GM19438 (cell line): ENCODE results near the gene TFB1M.
A peak's percentile ranks its signal among the peaks of the same experiment; 100 is the strongest.

Experiments used
- ATAC-seq: cut with Tn5 transposase; IDR thresholded peaks from one replicate; pipeline ENCODE4 v1.9.1; 2021; ENCODE audit warnings: low read depth; ENCODE audit not compliant: unreplicated experiment

The TFB1M gene

DNA sequence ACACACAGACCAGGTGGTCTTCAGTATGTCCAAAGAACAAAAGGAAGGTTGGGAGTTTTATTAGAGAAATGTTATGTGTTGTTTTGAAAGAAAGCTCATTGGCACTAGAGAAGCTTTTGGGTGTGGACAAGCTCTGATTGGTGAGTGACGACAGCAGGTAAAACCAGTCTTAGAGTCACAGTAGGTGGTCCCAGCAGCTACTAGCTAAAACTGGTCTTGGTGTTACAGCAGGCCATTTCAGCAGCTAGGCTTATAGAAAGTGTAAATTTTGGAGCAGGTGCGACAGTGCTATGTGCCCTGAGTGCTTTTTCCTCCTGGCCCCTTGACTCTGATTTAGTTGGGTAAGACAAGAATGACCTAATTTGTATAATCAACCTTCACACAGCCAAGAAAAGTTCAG lies 46.9 kb downstream of the TFB1M start:
- ATAC-seq, result no peak

DNA sequence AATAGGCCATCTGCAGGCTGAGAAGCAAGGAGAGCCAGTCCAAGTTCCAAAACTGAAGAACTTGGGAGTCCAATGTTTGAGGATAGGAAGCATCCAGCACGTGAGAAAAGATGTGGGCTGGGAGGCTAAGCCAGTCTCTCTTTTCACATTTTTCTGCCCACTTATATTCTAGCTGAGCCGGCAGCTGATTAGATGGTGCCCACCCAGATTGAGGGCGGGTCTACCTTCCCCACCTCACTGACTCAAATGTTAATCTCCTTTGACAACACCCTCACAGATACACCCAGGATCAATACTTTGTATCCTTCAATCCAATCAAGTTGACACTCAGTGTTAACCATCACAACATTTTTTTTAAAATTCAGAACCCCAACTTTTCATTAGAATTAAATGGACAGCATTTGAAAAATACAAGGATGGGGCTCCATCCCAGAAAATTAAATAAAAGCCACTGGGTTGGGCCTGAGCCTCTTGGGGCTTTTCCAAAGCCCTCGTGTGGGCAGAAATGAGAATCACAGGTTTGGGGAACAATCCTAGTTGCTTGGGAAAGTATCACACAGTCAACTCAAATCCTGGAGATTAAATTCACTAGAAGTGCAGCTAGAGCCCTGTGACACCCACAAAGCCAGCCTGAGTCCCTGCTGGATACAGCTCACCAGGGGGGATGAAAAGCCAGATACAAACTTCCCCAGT lies 48.3 kb downstream of the TFB1M start:
- ATAC-seq, result no peak

DNA sequence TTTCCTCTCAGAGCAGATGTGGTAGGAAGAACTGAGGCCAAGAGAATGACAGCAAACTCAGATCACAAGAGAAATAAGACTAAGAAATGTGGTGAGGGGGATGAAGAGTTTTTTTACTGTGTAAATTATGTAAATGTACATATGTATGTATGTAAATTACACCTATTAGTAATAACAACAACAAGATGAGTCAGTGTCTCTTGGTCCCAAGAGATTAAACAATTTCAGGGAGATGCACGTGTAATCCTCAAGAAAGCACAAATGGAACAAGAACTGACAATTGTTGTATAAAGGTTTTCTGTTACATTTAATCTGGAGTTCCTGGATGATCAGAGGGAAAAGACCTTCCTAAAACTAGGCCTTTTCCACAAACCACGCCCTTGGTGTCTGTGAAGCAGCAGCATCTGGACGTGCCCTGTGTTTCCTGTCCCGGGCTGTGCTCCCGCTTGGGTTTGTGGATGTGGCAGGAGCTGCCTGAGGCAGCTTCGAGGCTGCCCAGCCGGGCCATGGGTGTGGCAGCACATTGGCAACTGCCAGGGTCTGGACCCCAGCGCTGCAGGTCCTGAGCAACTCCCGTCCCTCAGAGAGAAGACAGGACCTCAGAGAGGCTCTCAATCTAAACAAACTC lies 49.5 kb downstream of the TFB1M start:
- ATAC-seq, result no peak

DNA sequence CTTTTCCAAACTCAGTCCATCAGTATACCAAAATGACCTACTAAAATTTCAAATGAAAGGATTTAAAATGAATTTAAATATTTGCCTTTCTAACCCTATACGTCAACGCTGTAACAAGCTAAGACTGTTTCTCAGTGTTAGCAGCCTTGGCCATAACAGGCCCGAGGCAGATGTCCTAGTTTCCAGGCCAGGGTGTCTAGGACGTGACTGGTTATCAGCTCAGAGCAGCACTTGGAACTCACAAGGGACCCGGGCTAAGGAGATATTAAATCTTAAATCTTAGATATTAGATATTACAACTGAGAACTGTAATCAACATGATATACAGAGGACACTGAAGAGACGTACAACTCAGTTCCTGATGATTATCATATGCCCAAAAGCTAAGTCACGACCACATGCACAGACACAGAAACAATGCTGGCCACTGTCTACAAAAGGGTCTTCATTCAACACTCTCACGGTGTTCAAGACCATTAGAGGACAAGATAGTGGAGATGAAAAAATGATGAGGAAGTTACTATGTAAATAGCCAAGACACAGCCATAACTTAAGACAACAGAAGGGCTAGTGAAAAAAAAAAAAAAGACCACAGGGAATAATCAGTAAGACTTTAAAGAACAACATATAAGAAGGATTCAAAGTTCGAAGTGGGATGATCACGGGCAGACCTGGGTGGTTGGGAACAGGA lies 50.8 kb downstream of the TFB1M start, which contains the start of gene CLDN20:
Gene CLDN20 (plus strand): TSS at position 641 of the 691 bp plus-strand sequence. CDS start 11,707 bp downstream, outside the sequence.
- ATAC-seq, result no peak

DNA sequence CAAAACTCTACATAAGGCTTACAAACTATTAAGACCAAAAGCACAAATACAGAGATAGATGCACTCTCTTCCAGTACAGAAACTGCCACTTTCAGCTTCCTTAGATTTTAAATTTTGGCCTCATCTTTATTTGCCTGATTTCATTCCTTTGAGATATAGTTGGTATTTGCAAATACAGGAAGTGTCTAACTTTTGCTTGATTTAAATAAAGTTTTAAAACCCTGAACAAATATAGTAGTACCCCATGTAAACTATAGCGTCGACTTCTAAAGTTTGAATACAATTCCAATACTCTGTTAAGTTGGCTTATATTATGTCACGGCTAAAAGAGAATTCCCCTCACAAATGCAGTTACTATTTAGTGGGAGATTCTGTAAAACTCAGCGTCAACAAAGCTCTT lies 51.6 kb downstream of the TFB1M start:
- ATAC-seq, result no peak

DNA sequence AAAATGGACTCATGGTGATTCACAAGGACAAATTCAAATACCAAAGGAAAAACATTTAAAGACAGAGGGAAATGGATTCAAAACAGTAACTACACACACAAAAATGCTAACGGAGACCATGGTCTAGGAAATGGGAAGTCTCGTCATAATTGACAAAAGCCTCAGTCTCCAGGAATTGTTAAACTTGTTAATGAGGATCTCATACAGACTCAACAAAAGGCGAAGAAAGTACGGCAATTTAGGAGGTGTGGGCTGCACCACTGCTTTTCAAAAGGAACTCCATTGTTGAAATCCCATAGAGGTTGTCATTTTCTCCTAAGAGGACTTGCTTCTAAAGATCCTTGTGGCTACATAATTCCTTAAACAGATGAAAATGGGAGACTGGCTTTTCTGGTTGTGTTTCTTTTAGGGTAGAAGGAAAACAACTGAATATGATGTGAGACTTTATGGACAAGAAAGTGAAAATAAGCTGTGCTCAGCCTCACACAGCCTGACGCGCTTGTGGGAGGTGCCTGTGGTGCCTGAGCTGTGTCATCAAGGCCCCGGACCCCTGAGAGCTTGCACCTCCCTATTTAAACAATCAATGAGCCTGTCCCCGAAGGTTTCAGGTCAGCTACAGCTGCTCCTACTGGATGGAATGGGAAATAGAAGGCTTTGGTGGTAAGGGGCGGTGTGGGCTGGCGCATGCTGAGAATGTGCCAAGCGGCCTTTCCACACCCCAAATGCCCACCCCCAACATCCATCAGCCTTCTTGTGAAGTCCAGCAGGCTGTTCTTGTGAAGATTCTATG lies 53.0 kb downstream of the TFB1M start:
- ATAC-seq, result no peak

DNA sequence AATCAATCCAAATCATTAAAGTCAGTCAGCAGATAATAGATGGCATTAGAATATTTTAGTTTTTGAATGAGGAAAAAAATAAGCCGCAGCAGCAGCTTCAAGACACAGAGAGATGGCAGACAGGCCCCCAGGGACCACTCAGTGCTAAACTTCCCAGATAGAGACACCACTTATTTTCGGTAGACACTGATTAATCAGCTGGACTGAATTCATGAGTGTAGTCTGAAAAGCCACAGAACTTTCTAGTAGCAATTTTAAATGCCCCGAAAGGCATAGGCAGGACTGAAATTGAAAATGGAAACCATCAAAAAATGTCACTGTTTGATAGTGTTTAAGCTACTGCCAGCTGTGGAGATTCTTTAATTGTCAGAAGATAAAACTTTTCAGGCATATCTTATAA lies 53.6 kb downstream of the TFB1M start:
- ATAC-seq, result peak; percentile 61

DNA sequence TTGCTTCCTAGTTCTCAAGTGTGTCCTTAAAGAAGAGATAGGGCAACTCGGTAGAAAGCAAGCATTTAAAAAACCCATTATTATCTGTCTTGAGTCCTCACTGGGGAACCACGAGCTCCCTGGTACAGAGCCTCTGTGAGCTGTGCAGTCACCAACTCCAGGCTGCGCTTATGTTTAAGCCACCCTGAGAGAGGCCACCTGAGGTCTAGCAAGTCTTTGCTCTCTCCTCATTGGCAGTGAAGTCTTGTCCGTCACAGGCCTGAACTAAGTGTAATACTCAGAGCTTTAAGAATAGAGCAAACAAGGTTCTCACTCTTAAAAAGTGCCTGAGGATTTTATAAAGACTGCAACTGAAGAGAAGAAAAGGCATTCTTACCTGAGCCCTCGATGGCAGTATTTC lies 54.4 kb downstream of the TFB1M start:
- ATAC-seq, result no peak

DNA sequence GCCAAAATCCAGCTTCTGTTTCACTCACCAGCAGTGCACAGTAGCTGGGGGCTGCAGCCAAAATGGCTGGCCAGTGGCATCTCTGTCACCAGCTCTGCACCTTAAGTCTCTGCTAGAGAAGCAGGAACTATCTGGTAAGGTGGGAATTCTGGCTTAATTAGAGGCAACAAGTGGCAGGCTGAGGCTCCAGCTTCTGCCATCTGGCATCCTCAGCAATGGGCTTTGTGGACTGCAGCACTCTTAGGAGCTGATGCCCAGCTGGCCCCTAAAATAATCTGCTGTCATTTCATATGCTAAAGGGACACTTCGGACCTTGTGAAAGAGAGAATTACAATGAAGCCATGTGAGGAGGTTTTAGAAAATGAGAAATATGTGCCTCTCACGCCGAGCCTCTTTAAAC lies 55.1 kb downstream of the TFB1M start:
- no peak for ATAC-seq

DNA sequence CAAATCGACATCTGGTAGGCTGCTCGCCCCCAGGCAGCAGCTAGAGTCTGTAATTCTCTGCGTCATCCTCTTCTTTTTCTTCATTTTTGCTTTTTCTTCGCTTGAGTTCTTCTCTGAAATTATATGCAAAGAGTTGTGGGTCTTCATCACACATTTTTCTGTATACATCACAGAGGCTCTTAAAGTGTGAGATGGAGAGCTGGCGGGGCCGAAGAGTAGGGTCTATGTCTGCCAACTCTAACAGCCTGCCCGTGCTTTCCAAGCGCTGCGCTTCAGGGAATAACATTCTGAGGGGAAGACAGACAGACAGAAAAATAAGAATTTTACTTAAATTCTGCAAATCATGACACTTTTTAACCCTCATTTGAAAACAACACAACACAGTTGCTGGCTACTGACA lies 56.5 kb downstream of the TFB1M start:
- ATAC-seq, result no peak

DNA sequence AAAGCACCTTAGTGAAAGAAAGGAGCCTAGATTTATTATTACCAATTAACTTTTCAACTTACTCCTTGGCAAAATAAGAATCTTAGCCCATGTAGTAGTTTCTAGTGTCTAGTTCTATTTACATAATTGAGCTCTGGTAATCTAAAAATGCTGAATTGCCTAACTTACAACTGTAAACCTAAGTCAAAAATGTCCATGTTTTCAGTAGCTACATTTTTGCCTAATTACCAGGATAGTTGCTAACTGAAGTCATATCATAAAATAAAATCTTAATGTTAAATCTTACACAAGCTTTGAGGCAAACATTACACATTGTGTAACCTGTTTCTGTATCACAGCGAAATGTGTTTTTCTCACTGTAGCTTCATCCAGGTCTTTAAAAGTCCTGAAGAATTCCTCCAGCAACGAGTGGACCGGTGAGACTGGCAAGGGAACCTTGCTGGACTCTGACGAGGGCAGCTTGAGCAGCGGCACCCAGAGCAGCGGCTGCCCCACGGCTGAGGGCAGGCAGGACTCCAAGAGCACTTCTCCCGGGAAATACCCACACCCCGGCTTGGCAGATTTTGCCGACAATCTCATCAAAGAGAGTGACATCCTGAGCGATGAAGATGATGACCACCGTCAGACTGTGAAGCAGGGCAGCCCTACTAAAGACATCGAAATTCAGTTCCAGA lies 58.0 kb downstream of the TFB1M start:
- ATAC-seq, result no peak

DNA sequence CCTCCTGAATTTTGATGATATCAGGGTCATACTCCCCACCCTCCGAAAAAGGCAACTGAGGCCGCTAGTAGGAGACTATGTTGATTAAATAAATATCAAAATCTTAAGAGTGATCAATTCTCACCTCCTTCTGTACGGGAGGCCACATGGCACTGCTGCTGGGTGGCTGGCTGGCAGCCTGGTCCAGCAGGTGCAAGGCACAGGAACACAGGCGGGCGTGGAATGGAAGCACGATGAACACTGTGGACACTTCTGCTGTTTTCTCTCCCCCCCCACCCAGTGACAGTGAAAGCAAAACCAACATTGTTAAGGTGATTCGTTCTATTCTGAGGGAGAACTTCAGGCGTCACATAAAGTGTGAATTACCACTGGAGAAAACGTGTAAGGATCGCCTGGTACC lies 60.1 kb downstream of the TFB1M start:
- no peak for ATAC-seq

DNA sequence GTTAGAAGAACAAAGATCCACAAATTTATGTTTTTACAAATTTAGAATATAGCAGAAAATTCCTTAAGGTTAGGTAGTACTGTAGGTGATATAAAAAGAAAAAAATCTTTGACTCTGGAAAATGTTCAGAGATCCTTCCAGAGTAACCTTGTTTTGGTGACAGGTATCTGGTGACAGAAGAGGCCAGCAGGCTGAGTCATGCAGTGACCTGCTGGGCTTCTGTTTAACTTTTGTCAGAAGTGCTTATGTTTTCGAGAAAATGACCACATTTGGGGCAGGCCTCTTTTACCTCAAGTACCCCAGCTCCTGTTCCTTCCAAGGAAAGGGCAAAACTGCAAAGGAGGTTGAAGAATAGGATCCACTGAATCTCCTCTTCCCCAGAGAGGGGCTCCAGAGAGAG lies 60.9 kb downstream of the TFB1M start:
- ATAC-seq, result no peak

DNA sequence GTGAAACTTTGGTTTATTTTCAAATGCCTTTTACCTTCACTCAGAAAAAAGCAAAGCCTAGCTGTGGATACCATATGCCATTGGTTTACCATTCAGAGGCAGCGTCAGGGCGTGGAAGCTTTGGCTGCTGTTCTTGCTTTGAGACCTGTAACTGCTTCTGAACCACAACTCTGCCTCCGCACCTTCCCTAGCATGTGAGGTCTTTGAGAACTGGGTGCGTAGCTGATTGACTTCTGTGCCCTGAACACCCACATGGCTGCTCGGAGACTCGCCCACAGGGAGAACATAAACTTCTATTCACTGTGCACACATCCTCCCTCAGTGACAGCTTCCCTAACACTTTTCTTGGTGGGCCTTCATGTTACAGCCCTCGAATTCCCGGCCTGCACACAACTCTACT lies 61.7 kb downstream of the TFB1M start:
- no peak for ATAC-seq

DNA sequence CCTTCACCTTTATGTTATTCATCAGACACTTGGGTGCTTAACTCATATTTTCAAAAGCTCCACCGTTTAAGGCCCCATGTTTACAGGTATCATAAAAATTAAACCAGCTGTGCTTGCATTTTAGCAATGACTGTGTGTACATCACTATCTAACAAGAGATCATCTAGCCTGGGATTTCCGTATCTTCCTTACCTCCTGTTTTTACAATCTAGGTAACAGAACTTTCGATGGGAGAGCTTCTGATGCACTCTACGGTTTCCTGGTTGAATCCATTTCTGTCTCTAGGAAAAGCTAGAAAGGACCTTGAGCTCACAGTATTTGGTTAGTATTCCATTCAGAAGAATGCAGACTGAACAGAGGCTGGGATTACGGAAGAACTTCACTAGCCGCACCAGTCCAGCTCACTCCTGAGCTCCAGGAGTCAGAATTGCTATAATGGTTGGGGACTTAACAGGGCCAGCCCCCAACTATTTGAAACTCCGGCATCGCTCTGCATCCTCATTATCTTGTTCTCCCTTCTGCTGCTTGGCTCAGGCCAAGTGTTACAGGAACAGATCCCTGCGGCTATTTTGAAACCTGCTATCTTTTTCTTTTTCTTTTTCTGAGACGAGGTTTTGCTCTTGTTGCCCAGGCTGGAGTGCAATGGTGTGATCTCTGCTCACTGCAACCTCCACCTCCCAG lies 63.4 kb downstream of the TFB1M start:
- no peak for ATAC-seq

DNA sequence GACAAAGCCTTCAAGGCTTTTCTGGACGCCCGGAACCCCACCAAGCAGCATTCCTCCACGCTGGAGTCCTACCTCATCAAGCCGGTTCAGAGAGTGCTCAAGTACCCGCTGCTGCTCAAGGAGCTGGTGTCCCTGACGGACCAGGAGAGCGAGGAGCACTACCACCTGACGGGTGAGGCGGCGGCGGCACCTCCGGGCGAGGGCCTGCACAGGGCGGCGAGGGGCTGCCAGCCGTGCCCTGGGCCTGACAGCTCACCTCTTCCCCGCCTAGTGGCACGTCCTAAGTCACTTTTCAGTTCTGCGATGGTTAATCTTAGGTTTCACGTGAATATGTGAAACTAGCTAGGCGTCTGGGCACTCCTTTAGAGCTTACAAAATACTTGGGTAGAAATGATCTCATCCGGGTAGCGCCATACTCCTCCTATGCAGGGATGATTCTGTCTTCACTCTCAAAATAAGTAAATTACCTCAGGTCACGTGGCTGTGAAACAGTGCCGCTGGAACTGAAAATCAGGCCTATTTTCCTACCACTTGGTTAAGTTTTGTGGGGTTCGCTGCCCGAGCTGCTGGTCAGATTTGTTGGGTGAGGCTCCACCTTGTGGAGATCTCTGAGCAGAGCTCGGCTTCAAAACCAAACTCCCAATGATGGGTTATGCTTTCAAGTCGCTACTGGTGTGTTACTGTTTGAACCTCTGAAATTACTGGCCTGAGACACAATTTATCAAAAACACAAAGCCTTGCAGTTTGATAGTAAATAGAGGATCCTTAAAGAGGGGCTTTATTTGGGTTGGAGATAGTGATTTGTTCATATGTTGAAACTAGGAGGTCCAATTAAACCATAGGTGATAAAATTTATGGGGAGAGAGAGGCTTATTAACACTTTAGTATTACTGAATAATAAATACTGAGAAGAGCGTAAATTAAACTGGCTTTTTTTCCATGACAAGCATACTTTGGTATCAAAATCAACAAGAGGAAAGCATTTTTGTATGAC lies 66.0 kb downstream of the TFB1M start:
- no peak for ATAC-seq

DNA sequence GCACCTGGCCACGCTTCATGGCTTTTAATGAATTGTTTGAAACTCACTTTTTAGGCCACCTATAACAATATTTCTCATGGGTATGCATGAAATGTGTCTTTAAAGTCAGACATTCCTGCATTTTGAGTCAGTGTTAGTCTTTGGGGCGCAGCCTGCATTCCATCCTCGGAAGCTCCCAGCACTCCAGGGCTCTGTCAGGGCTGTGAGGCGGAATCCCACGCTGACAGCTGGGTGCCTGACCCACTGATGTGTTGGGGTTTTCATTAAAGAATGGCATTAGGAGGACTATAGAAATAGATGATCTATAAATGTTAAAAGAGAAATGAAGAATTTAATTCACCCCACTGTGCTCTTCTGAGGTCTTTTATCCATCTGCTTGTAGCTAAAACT lies 66.7 kb downstream of the TFB1M start:
- ATAC-seq, result no peak

DNA sequence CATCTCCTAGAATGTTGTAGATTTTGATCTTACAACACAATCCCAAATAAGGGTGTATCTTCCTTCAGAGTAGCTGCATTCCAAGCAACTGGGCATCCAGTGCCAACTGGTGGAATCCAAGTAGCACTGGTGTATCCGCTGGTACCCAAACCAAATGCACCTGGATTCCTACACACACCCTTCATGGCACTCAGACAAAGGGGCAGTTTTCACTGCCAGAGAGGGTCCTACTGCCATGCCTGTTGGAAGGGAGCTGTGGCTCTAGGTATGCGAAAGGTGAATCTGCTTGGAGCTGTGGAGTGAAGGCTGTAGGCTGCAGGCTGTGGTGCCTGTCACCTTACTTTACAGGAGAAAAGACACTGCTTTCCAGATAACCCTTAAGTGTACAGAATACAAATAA lies 67.5 kb downstream of the TFB1M start:
- no peak for ATAC-seq

DNA sequence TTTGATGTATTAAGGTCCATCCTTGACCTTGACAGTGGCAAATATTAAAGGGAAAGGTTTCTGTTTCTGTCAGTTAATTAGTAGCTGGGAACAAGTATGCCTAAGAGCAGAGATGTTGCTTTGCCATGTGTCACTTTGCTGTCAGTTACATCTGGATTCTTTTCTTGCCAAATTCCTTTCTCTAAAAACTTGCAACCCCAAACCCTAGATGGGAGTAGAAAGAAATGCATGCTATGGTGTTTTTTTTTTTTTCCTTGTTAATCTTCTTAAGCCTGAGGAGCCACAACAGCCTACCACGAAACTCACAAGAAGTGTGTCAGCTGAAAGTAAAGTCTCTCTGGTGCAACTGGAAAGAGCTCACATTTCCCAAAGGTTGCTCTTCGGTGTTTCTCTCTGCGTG lies 68.5 kb downstream of the TFB1M start:
- ATAC-seq, result no peak
